ENCODE results near the gene TSPAN33. TPM values are rescaled to one million over a fixed set of nuclear protein-coding genes. Genes with fewer than 3 reads are reported as not detected.

TSPAN33 gene
- total and polyA plus RNA-seq, 2 experiments from 2014 or later: 10.0 to 14.9 TPM

DNA sequence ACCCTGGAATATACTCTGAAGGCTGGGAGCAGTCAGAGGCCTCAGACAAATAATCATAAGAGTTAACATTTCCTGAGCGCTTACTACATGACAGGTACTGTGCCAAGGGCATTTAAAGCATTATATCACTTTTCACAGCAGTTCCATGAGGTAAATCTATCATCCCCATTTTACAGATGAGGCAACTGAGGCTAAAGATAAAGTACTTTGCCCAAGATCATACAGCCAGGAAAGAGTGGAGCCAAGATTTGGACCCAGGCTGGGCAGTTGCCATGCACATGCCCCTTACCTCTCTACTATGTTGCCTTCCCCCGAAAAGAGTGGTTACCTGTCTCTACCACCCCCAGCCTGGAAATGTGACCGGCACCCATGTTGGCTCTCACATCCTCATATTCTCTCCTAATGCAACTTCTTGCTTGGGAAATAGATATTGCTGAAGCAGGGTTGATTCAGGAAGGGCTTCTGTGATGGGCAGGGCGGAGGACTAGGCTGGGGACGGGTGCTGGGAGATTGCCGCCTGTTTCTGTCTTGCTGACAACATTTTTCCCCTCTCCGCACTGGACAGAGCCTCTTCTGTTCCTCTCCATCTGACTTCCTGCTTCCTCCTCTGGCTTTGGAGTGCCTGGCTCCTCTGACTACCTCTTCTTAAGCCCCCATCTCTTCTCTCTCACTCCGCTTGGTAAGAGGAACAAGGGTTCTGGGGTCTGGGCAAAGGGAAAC lies 57.7 kb downstream of the TSPAN33 start:
- TF ChIP-seq, protein P1, sequence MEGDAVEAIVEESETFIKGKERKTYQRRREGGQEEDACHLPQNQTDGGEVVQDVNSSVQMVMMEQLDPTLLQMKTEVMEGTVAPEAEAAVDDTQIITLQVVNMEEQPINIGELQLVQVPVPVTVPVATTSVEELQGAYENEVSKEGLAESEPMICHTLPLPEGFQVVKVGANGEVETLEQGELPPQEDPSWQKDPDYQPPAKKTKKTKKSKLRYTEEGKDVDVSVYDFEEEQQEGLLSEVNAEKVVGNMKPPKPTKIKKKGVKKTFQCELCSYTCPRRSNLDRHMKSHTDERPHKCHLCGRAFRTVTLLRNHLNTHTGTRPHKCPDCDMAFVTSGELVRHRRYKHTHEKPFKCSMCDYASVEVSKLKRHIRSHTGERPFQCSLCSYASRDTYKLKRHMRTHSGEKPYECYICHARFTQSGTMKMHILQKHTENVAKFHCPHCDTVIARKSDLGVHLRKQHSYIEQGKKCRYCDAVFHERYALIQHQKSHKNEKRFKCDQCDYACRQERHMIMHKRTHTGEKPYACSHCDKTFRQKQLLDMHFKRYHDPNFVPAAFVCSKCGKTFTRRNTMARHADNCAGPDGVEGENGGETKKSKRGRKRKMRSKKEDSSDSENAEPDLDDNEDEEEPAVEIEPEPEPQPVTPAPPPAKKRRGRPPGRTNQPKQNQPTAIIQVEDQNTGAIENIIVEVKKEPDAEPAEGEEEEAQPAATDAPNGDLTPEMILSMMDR (IDR thresholded peaks at IDR 0.05; ENCODE audit: low read depth, low read length): no peak
- H3K9me3 ChIP-seq (ENCODE audit: low read depth): no peaks in the 10 kb centered on the region
- peaks cover 14% of the 10 kb centered on the region for H3K36me3 ChIP-seq
- no peak overlapping the region for H3K27ac ChIP-seq
- no peak for DNase-seq (ENCODE audit: low read depth in 1 of 2, low spot score in 1 of 2)
- no peak overlapping the region for H3K4me3 ChIP-seq
- no peaks in the 10 kb centered on the region for H3K4me1 ChIP-seq (ENCODE audit: low read depth)
- H3K27me3 ChIP-seq: no peaks in the 10 kb centered on the region

DNA sequence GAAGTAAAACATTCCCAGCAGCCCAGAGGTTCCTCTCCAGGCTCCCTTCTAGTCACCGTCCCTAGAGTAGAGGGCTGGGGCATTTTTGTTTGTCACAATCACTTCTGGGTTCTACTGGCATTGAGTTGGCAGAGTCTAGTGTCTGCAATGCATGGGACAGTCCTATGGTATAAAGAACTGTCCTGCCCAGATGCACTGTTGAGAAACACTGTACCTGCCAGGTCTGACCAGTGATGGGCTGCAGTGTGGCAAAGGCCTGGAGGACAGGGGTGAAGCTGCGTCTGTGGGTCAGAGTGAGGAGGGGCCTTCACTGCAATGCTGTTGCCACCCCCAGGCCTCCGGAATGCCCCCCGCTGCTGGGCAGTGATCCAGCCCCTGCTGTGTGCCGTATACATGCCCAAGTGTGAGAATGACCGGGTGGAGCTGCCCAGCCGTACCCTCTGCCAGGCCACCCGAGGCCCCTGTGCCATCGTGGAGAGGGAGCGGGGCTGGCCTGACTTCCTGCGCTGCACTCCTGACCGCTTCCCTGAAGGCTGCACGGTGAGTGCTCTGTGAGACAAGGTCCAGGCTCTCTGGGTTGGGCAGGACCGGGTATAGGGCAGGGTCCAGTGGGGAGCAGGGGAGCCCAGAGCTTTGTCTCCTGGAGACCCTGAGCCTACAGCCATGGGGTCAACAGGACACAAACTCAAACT lies 58.7 kb downstream of the TSPAN33 start:
- TF ChIP-seq, protein P1 (IDR thresholded peaks at IDR 0.05; ENCODE audit: low read depth, low read length): no peak

DNA sequence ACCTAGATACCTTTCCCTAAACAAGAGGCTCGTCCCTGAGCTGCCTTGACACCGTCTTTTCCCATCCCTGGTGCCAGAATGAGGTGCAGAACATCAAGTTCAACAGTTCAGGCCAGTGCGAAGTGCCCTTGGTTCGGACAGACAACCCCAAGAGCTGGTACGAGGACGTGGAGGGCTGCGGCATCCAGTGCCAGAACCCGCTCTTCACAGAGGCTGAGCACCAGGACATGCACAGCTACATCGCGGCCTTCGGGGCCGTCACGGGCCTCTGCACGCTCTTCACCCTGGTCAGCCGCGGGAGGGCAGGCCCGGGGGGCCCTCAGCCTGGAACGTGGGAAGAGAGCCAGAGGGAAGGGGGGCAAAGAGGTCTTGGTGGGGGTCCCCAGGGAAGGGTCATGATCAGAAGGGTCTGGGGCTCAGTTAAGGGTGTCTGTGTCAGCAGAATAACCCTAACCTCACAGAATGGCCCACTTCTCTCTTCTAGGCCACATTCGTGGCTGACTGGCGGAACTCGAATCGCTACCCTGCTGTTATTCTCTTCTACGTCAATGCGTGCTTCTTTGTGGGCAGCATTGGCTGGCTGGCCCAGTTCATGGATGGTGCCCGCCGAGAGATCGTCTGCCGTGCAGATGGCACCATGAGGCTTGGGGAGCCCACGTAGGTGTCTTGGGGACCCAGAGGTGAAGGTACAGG lies 60.8 kb downstream of the TSPAN33 start:
- TF ChIP-seq, protein P1 (IDR thresholded peaks at IDR 0.05; ENCODE audit: low read depth, low read length): no peak
- DNase-seq (ENCODE audit: low read depth in 1 of 2, low spot score in 1 of 2): no peak
- Histone ChIP-seq H3K4me3 (no peak overlapping the region), H3K36me3 (peaks cover 29% of the 10 kb centered on the region), H3K27me3 (no peaks in the 10 kb centered on the region), H3K4me1 (ENCODE audit: low read depth) (no peaks in the 10 kb centered on the region), H3K27ac (no peak overlapping the region), H3K9me3 (ENCODE audit: low read depth) (no peaks in the 10 kb centered on the region)

More for the DNA sequence above, 58.7 kb downstream of the TSPAN33 start:
- H3K27ac ChIP-seq: no peak overlapping the region
- no peak for DNase-seq (ENCODE audit: low read depth in 1 of 2, low spot score in 1 of 2)
- no peaks in the 10 kb centered on the region for H3K9me3 ChIP-seq (ENCODE audit: low read depth)
- peaks cover 20% of the 10 kb centered on the region for H3K36me3 ChIP-seq
- no peaks in the 10 kb centered on the region for H3K27me3 ChIP-seq
- no peaks in the 10 kb centered on the region for H3K4me1 ChIP-seq (ENCODE audit: low read depth)
- H3K4me3 ChIP-seq: no peak overlapping the region

DNA sequence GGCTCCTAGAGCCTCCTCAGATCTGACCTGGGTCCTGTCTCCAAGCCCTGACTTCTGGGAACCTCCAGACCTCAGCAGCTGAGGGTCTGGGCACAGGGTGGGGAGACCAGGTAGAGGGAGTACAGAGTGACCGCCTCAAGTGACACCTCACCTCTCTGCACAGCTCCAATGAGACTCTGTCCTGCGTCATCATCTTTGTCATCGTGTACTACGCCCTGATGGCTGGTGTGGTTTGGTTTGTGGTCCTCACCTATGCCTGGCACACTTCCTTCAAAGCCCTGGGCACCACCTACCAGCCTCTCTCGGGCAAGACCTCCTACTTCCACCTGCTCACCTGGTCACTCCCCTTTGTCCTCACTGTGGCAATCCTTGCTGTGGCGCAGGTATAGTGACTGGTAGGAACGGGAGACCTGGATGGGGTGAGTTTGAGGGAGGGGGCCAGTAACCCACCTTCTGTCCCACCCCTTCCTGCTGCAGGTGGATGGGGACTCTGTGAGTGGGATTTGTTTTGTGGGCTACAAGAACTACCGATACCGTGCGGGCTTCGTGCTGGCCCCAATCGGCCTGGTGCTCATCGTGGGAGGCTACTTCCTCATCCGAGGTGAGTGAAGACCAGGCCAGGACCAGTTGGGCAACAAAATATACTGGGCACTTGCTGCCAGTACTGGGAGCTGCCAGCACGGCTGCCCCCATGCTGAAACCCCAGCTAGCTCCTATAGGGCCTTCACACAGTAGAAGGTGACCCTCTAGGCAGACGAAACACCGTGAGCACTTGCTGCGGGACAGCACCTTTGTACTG lies 61.7 kb downstream of the TSPAN33 start:
- H3K36me3 ChIP-seq: peaks cover 35% of the 10 kb centered on the region
- TF ChIP-seq, protein P1 (IDR thresholded peaks at IDR 0.05; ENCODE audit: low read depth, low read length): no peak
- H3K27ac ChIP-seq: no peak overlapping the region
- no peak overlapping the region for H3K4me3 ChIP-seq
- H3K4me1 ChIP-seq (ENCODE audit: low read depth): no peaks in the 10 kb centered on the region
- H3K27me3 ChIP-seq: no peaks in the 10 kb centered on the region
- DNase-seq (ENCODE audit: low read depth in 1 of 2, low spot score in 1 of 2): no peak
- H3K9me3 ChIP-seq (ENCODE audit: low read depth): no peaks in the 10 kb centered on the region

DNA sequence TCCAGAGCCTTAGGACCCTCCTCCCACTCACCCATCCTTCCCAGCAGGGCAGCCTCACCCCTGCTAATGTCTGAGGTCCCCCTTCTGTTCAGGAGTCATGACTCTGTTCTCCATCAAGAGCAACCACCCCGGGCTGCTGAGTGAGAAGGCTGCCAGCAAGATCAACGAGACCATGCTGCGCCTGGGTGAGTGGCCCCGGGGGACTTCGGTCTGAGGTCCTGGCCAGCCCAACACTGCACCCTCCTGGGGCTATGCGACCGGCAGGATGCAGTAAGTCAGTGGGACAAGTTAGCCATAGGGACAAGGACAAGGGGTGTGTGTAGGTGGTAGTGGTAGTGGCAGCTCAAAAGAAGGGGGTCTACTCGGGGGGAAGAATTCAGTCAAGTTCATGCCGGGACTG lies 64.2 kb downstream of the TSPAN33 start:
- Histone ChIP-seq H3K9me3 (ENCODE audit: low read depth) (no peaks in the 10 kb centered on the region), H3K27ac (no peak overlapping the region), H3K36me3 (peaks cover 46% of the 10 kb centered on the region), H3K4me3 (no peak overlapping the region), H3K27me3 (no peaks in the 10 kb centered on the region), H3K4me1 (ENCODE audit: low read depth) (no peaks in the 10 kb centered on the region)
- TF ChIP-seq, protein P1 (IDR thresholded peaks at IDR 0.05; ENCODE audit: low read depth, low read length): no peak
- no peak for DNase-seq (ENCODE audit: low read depth in 1 of 2, low spot score in 1 of 2)

Data from cardiac muscle cell (in vitro differentiated cells and primary cell).